ENCODE results near the gene IGFBP7.

Gene IGFBP7

GRCh38 chr4:56999751-57000150, 110.4 kb downstream of the IGFBP7 start:
- TF ChIP-seq CTCF (IDR thresholded peaks at IDR 0.05; ENCODE audit: insufficient read depth, low read depth, low read length, missing control alignments): no peak
- no peak for DNase-seq (ENCODE audit: low read depth)
- no peak overlapping the region for H3K4me3 ChIP-seq (ENCODE audit: low read length)

GRCh38 chr4:56995525-56995924, 114.7 kb downstream of the IGFBP7 start:
- no peak for TF ChIP-seq CTCF (IDR thresholded peaks at IDR 0.05; ENCODE audit: insufficient read depth, low read depth, low read length, missing control alignments)
- no peak overlapping the region for H3K4me3 ChIP-seq (ENCODE audit: low read length)
- DNase-seq (ENCODE audit: low read depth): peak; percentile 14

GRCh38 chr4:56990109-56990905, 119.9 kb downstream of the IGFBP7 start:
- no peak overlapping the region for H3K4me3 ChIP-seq (ENCODE audit: low read length)
- peak; percentile 52 for DNase-seq (ENCODE audit: low read depth)

GRCh38 chr4:56986952-56987351, 123.2 kb downstream of the IGFBP7 start:
- DNase-seq (ENCODE audit: low read depth): no peak
- H3K4me3 ChIP-seq (ENCODE audit: low read length): no peak overlapping the region
- no peak for TF ChIP-seq CTCF (IDR thresholded peaks at IDR 0.05; ENCODE audit: insufficient read depth, low read depth, low read length, missing control alignments)

More at GRCh38 chr4:56990109-56990905, 119.9 kb downstream of the IGFBP7 start:
- no peak for TF ChIP-seq CTCF (IDR thresholded peaks at IDR 0.05; ENCODE audit: insufficient read depth, low read depth, low read length, missing control alignments)

- no peak for DNase-seq (ENCODE audit: low read depth)
- no peak for TF ChIP-seq CTCF (IDR thresholded peaks at IDR 0.05; ENCODE audit: insufficient read depth, low read depth, low read length, missing control alignments)
- H3K4me3 ChIP-seq (ENCODE audit: low read length): no peak overlapping the region
These were observed 124.0 kb downstream of the IGFBP7 start for GRCh38 chr4:56986192-56986591.

- H3K4me3 ChIP-seq (ENCODE audit: low read length): no peak overlapping the region
- peak; percentile 11 for DNase-seq (ENCODE audit: low read depth)
- no peak for TF ChIP-seq CTCF (IDR thresholded peaks at IDR 0.05; ENCODE audit: insufficient read depth, low read depth, low read length, missing control alignments)
These were observed 128.4 kb downstream of the IGFBP7 start for GRCh38 chr4:56981795-56982201.
